Transverse colon (tissue), 4 donors: ENCODE data around the gene KLF15.

Source experiments
- CTCF ChIP-seq, 5 experiments: fragments of 200-600 bp in 3 of 5; fragments of 450-650 bp in 2 of 5; sonication (generic) in 3 of 5; IDR thresholded peaks; 1 replicate in 2 of 5; 2 replicates in 3 of 5; pipeline ENCODE4 v1.5.1; 2016 to 2017; ENCODE audit warnings: antibody characterized with exemption in 5 of 5, inconsistent platforms in 3 of 5, mild to moderate bottlenecking in 2 of 5, moderate library complexity in 1 of 5
- POLR2AphosphoS5 ChIP-seq, 3 donors: sonication (generic); formaldehyde crosslinking; IDR thresholded peaks; one replicate each; pipeline ENCODE4 v1.6.1; 2016; ENCODE audit warnings: antibody characterized with exemption in 3 of 3

GRCh38 chr3:126345231-126345630 lies 12.0 kb downstream of the KLF15 start:
- no peak for TF ChIP-seq CTCF (IDR thresholded peaks at IDR 0.05)
- TF ChIP-seq POLR2AphosphoS5 (IDR thresholded peaks at IDR 0.05) = no peak
